IMR-90 (cell line): Measurements from ENCODE around the gene SPG11.
"Not testable (repeated sequence)": the region's sequence is repeated elsewhere in the genome, so short reads cannot be mapped to it uniquely, and the experiment has no call there.

Experiments
- CEBPB ChIP-seq: IDR thresholded peaks from 2 replicates; pipeline ENCODE4 v1.6.1; 2012; ENCODE audit warnings: low read depth, low read length, improper control_type of control experiment
- POLR2A ChIP-seq: IDR thresholded peaks from 2 replicates; pipeline ENCODE4 v1.6.1; 2012; ENCODE audit warnings: mild to moderate bottlenecking, low read depth, low read length
- TF ChIP-seq, protein P1 (sequence below): conservative IDR thresholded peaks from 2 replicates; pipeline ENCODE4 v1.5.1; 2012; ENCODE audit warnings: mild to moderate bottlenecking, low read depth, low read length, improper control_type of control experiment

DNA sequence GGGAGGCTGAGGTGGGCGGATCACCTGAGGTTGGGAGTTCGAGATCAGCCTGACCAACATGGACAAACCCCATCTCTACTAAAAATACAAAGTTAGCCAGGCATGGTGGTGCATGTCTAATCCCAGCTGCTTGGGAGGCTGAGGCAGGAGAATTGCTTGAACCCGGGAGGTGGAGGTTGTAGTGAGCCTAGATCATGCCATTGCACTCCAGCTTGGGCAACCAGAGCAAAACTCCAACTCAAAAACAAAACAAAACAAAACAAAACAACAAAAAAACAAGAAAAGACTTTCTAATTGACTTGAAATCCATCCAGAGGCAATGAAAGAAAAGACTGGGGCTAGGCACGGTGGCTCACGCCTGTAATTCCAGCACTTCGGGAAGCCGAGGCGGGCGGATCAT lies 114.3 kb downstream of the SPG11 start:
- TF ChIP-seq POLR2A, CEBPB: not testable (repeated sequence)
- TF ChIP-seq, protein P1, sequence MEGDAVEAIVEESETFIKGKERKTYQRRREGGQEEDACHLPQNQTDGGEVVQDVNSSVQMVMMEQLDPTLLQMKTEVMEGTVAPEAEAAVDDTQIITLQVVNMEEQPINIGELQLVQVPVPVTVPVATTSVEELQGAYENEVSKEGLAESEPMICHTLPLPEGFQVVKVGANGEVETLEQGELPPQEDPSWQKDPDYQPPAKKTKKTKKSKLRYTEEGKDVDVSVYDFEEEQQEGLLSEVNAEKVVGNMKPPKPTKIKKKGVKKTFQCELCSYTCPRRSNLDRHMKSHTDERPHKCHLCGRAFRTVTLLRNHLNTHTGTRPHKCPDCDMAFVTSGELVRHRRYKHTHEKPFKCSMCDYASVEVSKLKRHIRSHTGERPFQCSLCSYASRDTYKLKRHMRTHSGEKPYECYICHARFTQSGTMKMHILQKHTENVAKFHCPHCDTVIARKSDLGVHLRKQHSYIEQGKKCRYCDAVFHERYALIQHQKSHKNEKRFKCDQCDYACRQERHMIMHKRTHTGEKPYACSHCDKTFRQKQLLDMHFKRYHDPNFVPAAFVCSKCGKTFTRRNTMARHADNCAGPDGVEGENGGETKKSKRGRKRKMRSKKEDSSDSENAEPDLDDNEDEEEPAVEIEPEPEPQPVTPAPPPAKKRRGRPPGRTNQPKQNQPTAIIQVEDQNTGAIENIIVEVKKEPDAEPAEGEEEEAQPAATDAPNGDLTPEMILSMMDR: not testable (repeated sequence)
